Esophagus squamous epithelium (tissue), 5 donors: Measurements from ENCODE around the gene ST6GALNAC1. TPM values are rescaled to one million over a fixed set of nuclear protein-coding genes. Genes with fewer than 3 reads are reported as not detected.
A peak's percentile ranks its signal among the peaks of the same experiment; 100 is the strongest.

Experiments used
- DNase-seq: peaks from one replicate; lab custom pipeline; 2025; lab: John Stamatoyannopoulos, UW
- H3K27ac ChIP-seq, 4 donors: fragments of 200-600 bp; sonication (generic); one replicate each; pipeline ENCODE4 v1.5.1; 2016 to 2019; ENCODE audit warnings: mild to moderate bottlenecking in 1 of 4
- H3K27me3 ChIP-seq, 4 donors: fragments of 200-600 bp; sonication (generic); 1 replicate in 3 of 4; 2 replicates in 1 of 4; pipeline versions ENCODE4 v1.5.1 to v1.6.0; 2017 to 2021; ENCODE audit warnings: antibody characterized with exemption in 1 of 4
- H3K36me3 ChIP-seq, 3 donors: fragments of 200-600 bp; sonication (generic); one replicate each; pipeline ENCODE4 v1.5.1; 2016 to 2019
- H3K4me1 ChIP-seq, 3 donors: fragments of 200-600 bp; sonication (generic); one replicate each; pipeline ENCODE4 v1.5.1; 2017 to 2019
- H3K4me3 ChIP-seq, 4 donors: fragments of 200-600 bp; sonication (generic); 1 replicate in 3 of 4; 2 replicates in 1 of 4; pipeline ENCODE4 v1.5.1; 2016 to 2019; ENCODE audit warnings: mild to moderate bottlenecking in 2 of 4, moderate library complexity in 1 of 4
- H3K9me3 ChIP-seq, 3 donors: fragments of 200-600 bp; sonication (generic); one replicate each; pipeline ENCODE4 v1.5.1; 2016 to 2019
- POLR2A ChIP-seq, 4 donors: fragments of 450-650 bp; IDR thresholded peaks; one replicate each; pipeline ENCODE4 v1.6.1; 2017; ENCODE audit warnings: antibody characterized with exemption in 4 of 4, mild to moderate bottlenecking in 4 of 4, moderate library complexity in 3 of 4
- WGBS, 2 donors: methylation state at CpG; one replicate each; pipeline ENCODE4 v1.1.5; 2018; 5-methylcytosine and 5-hydroxymethylcytosine counted together
- intact Hi-C: fragments of 100-400 bp; cut with DNase I; formaldehyde crosslinking; loops from one replicate; pipeline ENCODE4 v1.15.0; 2022
- total RNA-seq, 4 donors: library from RNA; depleted of rRNA; stranded (reverse); fragments of >200 nt; gene quantifications; one replicate each; pipeline ENCODE4 v1.1.0, GENCODE V29; 2016
- TF ChIP-seq, protein P1 (sequence below), 6 experiments: fragments of 450-650 bp in 4 of 6; fragments of 200-600 bp in 2 of 6; sonication (generic) in 2 of 6; IDR thresholded peaks; one replicate each; pipeline ENCODE4 v1.5.1; 2016 to 2019; ENCODE audit warnings: antibody characterized with exemption in 6 of 6, mild to moderate bottlenecking in 4 of 6, moderate library complexity in 4 of 6
- donor health status: DM: yes; HTN: yes; CAD: no.

ST6GALNAC1 gene
- total RNA-seq, 4 donors from 2014 or later, result 10.6 to 63.3 (median 32.7) TPM

DNA sequence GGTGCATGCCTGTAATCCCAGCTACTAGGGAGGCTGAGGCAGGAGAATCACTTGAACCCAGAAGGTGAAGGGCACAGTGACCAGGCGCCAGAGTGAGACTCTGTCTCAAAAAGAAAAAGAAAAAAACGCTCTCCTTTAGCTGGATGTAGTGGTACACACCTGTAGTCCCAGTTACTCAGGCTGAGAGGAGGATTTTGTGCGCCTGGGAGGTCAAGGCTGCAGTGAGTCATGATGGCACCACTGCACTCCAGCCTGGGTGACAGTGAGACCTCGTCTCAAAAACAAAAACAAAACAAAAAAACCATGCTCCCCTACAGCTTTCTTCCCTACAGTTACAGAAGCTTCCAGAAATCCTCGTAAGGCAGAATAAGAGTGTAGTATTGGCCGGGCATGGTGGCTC lies 33.1 kb upstream of the ST6GALNAC1 start:
- 78 to 79% methylated on average over 6 of the region's 6 CpGs for WGBS, 2 donors
- H3K9me3 ChIP-seq, result no peaks in the 10 kb centered on the region
- intact Hi-C loops, result no loop called here

DNA sequence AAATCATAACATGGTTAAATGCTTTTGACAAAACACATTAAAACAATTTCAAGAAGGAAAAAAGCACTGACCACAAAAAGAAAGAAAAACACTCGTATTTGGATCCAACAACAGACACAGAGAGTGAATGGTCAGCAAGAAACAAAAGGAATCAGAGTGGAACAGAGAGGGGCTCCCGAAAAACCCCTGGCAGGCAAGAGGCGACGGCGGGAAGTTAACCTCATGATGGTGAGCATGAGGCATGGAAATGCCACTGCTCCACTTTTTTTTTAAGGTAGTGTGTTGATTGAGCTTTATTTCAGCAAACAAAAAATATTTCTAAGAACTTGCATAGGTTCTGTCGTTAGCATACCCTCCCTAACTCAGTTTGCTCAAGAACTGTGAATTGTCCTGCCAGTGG lies 32.1 kb upstream of the ST6GALNAC1 start:
- peaks cover 5 to 21% (median 13%) of the 10 kb centered on the region in 3 donors for H3K4me1 ChIP-seq
- DNase-seq, result no peak
- peaks cover 0 to 10% (median 0%) of the 10 kb centered on the region in 3 donors for H3K36me3 ChIP-seq
- H3K4me3 ChIP-seq, result no peak overlapping the region
- intact Hi-C loops, result no loop called here
- WGBS, 2 donors, result 90% methylated on average over 6 of the region's 6 CpGs
- H3K9me3 ChIP-seq, result no peaks in the 10 kb centered on the region
- no peaks in the 10 kb centered on the region for H3K27me3 ChIP-seq
- TF ChIP-seq, protein P1, sequence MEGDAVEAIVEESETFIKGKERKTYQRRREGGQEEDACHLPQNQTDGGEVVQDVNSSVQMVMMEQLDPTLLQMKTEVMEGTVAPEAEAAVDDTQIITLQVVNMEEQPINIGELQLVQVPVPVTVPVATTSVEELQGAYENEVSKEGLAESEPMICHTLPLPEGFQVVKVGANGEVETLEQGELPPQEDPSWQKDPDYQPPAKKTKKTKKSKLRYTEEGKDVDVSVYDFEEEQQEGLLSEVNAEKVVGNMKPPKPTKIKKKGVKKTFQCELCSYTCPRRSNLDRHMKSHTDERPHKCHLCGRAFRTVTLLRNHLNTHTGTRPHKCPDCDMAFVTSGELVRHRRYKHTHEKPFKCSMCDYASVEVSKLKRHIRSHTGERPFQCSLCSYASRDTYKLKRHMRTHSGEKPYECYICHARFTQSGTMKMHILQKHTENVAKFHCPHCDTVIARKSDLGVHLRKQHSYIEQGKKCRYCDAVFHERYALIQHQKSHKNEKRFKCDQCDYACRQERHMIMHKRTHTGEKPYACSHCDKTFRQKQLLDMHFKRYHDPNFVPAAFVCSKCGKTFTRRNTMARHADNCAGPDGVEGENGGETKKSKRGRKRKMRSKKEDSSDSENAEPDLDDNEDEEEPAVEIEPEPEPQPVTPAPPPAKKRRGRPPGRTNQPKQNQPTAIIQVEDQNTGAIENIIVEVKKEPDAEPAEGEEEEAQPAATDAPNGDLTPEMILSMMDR (IDR thresholded peaks at IDR 0.05), result no peak
- no peak for TF ChIP-seq POLR2A (IDR thresholded peaks at IDR 0.05)
- H3K27ac ChIP-seq, result no peak overlapping the region

More for the DNA sequence above, 33.1 kb upstream of the ST6GALNAC1 start:
- Histone ChIP-seq H3K4me3 (no peak overlapping the region), H3K27me3 (no peaks in the 10 kb centered on the region), H3K36me3 (peaks cover 0 to 12% (median 0%) of the 10 kb centered on the region in 3 donors), H3K4me1 (peaks cover 7 to 21% (median 9%) of the 10 kb centered on the region in 3 donors), H3K27ac (no peak overlapping the region)
- DNase-seq, result no peak
- TF ChIP-seq POLR2A (IDR thresholded peaks at IDR 0.05), result no peak
- TF ChIP-seq, protein P1 (IDR thresholded peaks at IDR 0.05), result no peak

DNA sequence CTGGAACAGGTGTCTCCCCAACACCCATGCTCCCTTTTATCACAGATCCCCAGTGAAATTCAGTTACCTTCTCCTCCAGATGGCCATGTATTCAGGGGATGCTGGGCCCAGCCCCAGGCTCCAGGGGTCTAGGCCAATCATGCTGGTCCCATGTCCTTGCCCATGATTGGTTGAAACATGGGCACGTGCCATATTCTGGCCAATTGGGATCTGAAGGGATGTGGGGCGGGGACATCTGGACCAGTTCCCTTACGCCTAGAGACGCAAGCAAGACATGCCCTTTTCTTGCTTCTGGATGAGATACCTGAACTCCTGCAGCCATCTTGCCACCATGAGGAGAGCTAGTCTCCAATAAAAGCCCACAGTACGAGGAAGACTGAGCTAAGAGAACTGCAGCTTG lies 31.0 kb upstream of the ST6GALNAC1 start:
- H3K4me1 ChIP-seq, result peaks cover 5 to 32% (median 21%) of the 10 kb centered on the region in 3 donors
- DNase-seq, result no peak
- intact Hi-C loops, result no loop called here
- no peak for TF ChIP-seq POLR2A (IDR thresholded peaks at IDR 0.05)
- H3K4me3 ChIP-seq, result no peak overlapping the region
- WGBS, 2 donors, result 83 to 100% methylated on average over 1 to 2 of the region's 5 CpGs
- H3K27me3 ChIP-seq, result no peaks in the 10 kb centered on the region
- H3K9me3 ChIP-seq, result no peaks in the 10 kb centered on the region
- H3K36me3 ChIP-seq, result peaks cover 0 to 5% (median 0%) of the 10 kb centered on the region in 3 donors
- no peak overlapping the region for H3K27ac ChIP-seq

DNA sequence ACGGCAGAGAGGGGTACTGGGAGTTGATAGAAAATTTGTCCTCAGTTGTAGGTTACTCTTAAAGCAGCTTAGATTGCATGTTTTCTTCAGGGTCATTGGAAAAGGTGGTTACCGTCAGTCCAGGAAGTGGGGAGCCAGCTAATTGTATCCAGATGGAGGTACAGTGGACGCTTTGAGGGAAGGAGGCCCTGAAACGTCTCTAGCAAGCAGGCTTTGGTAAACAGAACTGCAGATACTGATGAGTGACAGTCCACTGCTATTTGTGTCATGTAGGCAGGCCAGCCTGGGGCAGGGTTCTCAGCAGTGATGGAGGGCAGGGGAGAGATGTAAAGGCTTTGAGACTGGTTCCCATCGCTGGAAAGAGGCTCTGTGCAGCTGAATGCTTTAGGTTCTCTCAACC lies 30.2 kb upstream of the ST6GALNAC1 start:
- TF ChIP-seq, protein P1 (IDR thresholded peaks at IDR 0.05), result no peak
- TF ChIP-seq POLR2A (IDR thresholded peaks at IDR 0.05), result no peak
- Histone ChIP-seq H3K27me3 (no peaks in the 10 kb centered on the region), H3K9me3 (no peaks in the 10 kb centered on the region), H3K4me1 (peaks cover 5 to 41% (median 22%) of the 10 kb centered on the region in 3 donors), H3K36me3 (peaks cover 0 to 3% (median 0%) of the 10 kb centered on the region in 3 donors), H3K4me3 (no peak overlapping the region), H3K27ac (no peak overlapping the region)
- intact Hi-C loops, result no loop called here
- DNase-seq, result no peak
- 88 to 96% methylated on average over 4 to 5 of the region's 5 CpGs for WGBS, 2 donors

GRCh38 chr17:76672892-76673291 lies 29.3 kb upstream of the ST6GALNAC1 start:
- Histone ChIP-seq H3K36me3 (no peaks in the 10 kb centered on the region), H3K4me3 (no peak overlapping the region), H3K27me3 (no peaks in the 10 kb centered on the region), H3K9me3 (no peaks in the 10 kb centered on the region), H3K4me1 (peaks cover 5 to 49% (median 28%) of the 10 kb centered on the region in 3 donors), H3K27ac (peak overlapping the region in 2 of 4 donors; percentile 97 to 98)
- DNase-seq, result no peak
- intact Hi-C loops, result no loop called here
- TF ChIP-seq, protein P1 (IDR thresholded peaks at IDR 0.05), result no peak
- no peak for TF ChIP-seq POLR2A (IDR thresholded peaks at IDR 0.05)
- 84 to 89% methylated on average over 3 of the region's 3 CpGs for WGBS, 2 donors
